ENCODE data around the gene PPP2R3B. TPM values are rescaled to one million over a fixed set of nuclear protein-coding genes. Genes with fewer than 3 reads are reported as not detected.
"Not testable (repeated sequence)": the region's sequence is repeated elsewhere in the genome, so short reads cannot be mapped to it uniquely, and the experiment has no call there.

The PPP2R3B gene
- total RNA-seq, 1 experiment from 2014 or later: 130 TPM

DNA sequence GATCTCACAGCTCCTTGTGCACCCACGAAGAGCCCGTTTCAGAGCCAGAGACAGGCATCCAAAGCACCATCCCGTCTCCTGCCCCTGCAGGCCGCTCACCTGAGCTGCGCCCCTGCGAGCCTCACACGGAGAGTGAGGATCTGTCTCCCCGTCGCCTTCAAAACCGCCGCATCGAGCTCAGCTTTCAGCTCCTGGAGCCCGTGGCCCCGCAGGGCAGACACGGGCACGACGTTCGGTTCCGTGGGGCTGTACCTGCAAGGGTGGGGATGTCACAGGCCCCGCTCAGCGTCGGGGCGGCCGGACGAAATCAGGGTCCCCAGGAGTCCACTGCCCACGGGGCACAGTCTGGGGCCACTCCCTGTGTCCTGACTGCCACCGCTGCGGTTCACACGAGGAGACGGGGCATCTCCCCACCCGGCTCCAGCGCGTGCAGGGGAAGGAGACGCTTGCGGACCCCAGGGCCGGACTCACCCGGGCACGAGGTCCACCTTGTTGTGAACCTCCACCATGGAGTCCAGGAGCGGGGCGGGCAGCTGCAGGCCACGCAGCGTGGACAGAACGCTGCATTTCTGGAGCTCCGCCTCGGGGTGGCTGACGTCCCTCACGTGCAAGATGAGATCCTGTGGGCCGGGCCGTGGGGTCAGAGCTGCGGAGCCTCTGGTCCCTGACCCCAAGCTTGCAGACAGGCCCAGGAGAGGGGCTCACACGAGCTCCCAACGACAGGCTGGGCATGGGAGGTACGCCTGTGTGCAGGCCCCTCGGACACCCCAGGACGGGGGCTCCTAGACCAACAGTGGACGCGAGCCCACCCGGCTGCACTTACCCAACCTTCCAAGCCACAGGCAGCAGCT is 79.2 kb downstream of the PPP2R3B start:
- H3K36me3 Mint-ChIP-seq: peaks cover 61% of the 10 kb centered on the region
- no peak for DNase-seq (ENCODE audit: low spot score)
- H3K4me3 Mint-ChIP-seq: no peak overlapping the region
- no peaks in the 10 kb centered on the region for H3K27me3 Mint-ChIP-seq (ENCODE audit: low read depth)
- CTCF ChIA-PET: no interaction called here
- ATAC-seq: no peak
- no peaks in the 10 kb centered on the region for H3K4me1 Mint-ChIP-seq
- POLR2A ChIA-PET: no interaction called here
- H3K9me3 Mint-ChIP-seq: no peaks in the 10 kb centered on the region; the same call in 1 of the 2 replicates
- no peak overlapping the region for H3K27ac Mint-ChIP-seq
- TF ChIP-seq FOXJ3 (CRISPR knock-in tag; IDR thresholded peaks at IDR 0.05; ENCODE audit: borderline replicate concordance) (no peak), RELA (CRISPR knock-in tag; IDR thresholded peaks at IDR 0.05; ENCODE audit: borderline replicate concordance) (no peak), NFATC4 (CRISPR knock-in tag; IDR thresholded peaks at IDR 0.05) (no peak), ZNF317 (CRISPR knock-in tag; IDR thresholded peaks at IDR 0.05; ENCODE audit: borderline replicate concordance, low read depth) (no peak), SMAD3 (CRISPR knock-in tag; IDR thresholded peaks at IDR 0.05; ENCODE audit: borderline replicate concordance) (no peak), ZNF219 (CRISPR knock-in tag; IDR thresholded peaks at IDR 0.05; ENCODE audit: borderline replicate concordance) (no peak)
- TF ChIP-seq, protein P1, sequence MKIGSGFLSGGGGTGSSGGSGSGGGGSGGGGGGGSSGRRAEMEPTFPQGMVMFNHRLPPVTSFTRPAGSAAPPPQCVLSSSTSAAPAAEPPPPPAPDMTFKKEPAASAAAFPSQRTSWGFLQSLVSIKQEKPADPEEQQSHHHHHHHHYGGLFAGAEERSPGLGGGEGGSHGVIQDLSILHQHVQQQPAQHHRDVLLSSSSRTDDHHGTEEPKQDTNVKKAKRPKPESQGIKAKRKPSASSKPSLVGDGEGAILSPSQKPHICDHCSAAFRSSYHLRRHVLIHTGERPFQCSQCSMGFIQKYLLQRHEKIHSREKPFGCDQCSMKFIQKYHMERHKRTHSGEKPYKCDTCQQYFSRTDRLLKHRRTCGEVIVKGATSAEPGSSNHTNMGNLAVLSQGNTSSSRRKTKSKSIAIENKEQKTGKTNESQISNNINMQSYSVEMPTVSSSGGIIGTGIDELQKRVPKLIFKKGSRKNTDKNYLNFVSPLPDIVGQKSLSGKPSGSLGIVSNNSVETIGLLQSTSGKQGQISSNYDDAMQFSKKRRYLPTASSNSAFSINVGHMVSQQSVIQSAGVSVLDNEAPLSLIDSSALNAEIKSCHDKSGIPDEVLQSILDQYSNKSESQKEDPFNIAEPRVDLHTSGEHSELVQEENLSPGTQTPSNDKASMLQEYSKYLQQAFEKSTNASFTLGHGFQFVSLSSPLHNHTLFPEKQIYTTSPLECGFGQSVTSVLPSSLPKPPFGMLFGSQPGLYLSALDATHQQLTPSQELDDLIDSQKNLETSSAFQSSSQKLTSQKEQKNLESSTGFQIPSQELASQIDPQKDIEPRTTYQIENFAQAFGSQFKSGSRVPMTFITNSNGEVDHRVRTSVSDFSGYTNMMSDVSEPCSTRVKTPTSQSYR (CRISPR knock-in tag; IDR thresholded peaks at IDR 0.05): no peak
- TF ChIP-seq, protein P2, sequence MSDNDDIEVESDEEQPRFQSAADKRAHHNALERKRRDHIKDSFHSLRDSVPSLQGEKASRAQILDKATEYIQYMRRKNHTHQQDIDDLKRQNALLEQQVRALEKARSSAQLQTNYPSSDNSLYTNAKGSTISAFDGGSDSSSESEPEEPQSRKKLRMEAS (CRISPR knock-in tag; IDR thresholded peaks at IDR 0.05): no peak
- TF ChIP-seq, protein P3, sequence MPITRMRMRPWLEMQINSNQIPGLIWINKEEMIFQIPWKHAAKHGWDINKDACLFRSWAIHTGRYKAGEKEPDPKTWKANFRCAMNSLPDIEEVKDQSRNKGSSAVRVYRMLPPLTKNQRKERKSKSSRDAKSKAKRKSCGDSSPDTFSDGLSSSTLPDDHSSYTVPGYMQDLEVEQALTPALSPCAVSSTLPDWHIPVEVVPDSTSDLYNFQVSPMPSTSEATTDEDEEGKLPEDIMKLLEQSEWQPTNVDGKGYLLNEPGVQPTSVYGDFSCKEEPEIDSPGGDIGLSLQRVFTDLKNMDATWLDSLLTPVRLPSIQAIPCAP (CRISPR knock-in tag; IDR thresholded peaks at IDR 0.05): no peak

DNA sequence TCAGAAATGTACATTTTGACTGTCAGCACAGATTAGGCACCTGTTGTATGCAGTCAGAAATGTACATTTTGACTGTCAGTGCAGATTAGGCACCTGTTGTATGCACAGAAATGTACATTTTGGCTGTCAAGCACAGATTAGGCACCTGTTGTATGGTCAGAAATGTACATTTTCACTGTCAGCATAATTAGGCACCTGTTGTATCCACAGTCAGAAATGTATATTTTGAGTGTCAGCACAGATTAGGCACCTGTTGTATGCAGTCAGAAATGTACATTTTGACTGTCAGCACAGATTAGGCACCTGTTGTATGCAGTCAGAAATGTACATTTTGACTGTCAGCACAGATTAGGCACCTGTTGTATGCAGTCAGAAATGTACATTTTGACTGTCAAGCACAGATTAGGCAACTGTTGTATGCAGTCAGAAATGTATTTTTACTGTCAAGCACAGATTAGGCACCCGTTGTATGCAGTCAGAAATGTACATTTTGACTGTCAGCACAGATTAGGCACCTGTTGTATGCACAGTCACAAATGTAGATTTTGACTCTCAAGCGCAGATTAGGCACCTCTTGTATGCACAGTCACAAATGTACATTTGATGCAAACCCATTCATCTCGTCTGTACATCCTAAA is 80.0 kb downstream of the PPP2R3B start:
- ATAC-seq; DNase-seq (ENCODE audit: low spot score); CTCF ChIA-PET: not testable (repeated sequence)

DNA sequence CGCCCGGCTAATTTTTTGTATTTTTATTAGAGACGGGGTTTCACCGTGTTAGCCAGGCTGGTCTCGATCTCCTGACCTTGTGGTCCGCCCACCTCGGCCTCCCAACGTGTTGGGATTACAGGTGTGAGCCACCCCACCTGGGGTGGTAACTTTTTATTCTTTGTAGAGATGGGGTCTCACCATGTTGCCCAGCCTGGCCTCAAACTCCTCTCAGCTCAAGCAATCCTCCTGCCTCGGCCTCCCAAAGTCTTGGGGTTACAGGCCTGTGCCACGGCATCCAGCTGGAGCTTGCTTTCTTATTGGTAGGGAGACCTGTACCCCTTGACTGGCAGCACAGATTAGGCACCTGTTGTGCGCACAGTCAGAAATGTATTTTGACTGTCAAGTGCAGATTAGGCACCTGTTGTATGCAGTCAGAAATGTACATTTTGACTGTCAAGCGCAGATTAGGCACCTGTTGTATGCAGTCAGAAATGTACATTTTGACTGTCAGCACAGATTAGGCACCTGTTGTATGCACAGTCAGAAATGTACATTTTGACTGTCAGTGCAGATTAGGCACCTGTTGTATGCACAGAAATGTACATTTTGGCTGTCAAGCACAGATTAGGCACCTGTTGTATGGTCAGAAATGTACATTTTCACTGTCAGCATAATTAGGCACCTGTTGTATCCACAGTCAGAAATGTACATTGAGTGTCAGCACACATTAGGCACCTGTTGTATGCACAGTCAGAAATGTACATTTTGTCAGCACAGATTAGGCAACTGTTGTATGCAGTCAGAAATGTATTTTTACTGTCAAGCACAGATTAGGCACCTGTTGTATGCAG is 80.7 kb downstream of the PPP2R3B start:
- ATAC-seq; DNase-seq (ENCODE audit: low spot score); H3K4me1 Mint-ChIP-seq; H3K9me3 Mint-ChIP-seq; H3K27me3 Mint-ChIP-seq (ENCODE audit: low read depth); H3K4me3 Mint-ChIP-seq; CTCF ChIA-PET; H3K27ac Mint-ChIP-seq; POLR2A ChIA-PET: not testable (repeated sequence)
- TF ChIP-seq ZNF121 (CRISPR knock-in tag; IDR thresholded peaks at IDR 0.05) (peak; percentile 50; the same call in 1 of the 2 replicates), GTF2I (CRISPR knock-in tag; conservative IDR thresholded peaks at IDR 0.05) (peak; percentile 74; the same call in 1 of the 2 replicates), NFATC4 (CRISPR knock-in tag; IDR thresholded peaks at IDR 0.05) (0 out of 2 replicates have a peak, but pooled peaks have one; percentile 21)
- H3K36me3 Mint-ChIP-seq: peaks cover 68% of the 10 kb centered on the region

More for the DNA sequence above, 80.0 kb downstream of the PPP2R3B start:
- H3K27me3 Mint-ChIP-seq (ENCODE audit: low read depth); H3K4me3 Mint-ChIP-seq; H3K9me3 Mint-ChIP-seq; POLR2A ChIA-PET; H3K4me1 Mint-ChIP-seq; H3K27ac Mint-ChIP-seq: not testable (repeated sequence)
- H3K36me3 Mint-ChIP-seq: peaks cover 63% of the 10 kb centered on the region

DNA sequence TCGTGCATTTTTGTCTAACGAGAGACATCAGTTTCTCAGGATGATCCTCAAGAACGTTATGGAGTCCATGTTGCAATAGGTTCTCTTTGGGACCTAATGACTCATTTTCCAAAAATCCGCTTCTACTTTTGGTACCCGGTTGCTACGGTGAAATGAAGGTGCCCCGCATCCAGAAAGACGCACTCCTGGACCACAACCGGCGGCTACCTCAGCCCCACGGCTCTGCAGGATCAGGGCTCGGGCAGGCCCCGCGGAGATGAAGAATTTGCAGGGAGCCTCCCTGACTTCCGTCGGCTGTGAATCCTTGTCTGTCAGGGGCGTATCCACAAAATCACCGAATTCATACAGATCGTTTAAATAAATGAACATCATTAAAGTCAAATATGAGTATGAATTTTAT is 83.7 kb downstream of the PPP2R3B start:
- ATAC-seq (no peak), DNase-seq (ENCODE audit: low spot score) (no peak)
- Mint-ChIP-seq H3K9me3 (no peaks in the 10 kb centered on the region; the same call in 1 of the 2 replicates), H3K27me3 (ENCODE audit: low read depth) (no peaks in the 10 kb centered on the region), H3K36me3 (peaks cover 74% of the 10 kb centered on the region), H3K4me3 (no peak overlapping the region), H3K27ac (no peak overlapping the region), H3K4me1 (no peaks in the 10 kb centered on the region)
- ChIA-PET CTCF (no interaction called here), POLR2A (no interaction called here)
- TF ChIP-seq SMAD3 (CRISPR knock-in tag; IDR thresholded peaks at IDR 0.05; ENCODE audit: borderline replicate concordance) (no peak), ETV6 (CRISPR knock-in tag; IDR thresholded peaks at IDR 0.05) (no peak), FOXJ3 (CRISPR knock-in tag; IDR thresholded peaks at IDR 0.05; ENCODE audit: borderline replicate concordance) (no peak)
- TF ChIP-seq, protein P4, sequence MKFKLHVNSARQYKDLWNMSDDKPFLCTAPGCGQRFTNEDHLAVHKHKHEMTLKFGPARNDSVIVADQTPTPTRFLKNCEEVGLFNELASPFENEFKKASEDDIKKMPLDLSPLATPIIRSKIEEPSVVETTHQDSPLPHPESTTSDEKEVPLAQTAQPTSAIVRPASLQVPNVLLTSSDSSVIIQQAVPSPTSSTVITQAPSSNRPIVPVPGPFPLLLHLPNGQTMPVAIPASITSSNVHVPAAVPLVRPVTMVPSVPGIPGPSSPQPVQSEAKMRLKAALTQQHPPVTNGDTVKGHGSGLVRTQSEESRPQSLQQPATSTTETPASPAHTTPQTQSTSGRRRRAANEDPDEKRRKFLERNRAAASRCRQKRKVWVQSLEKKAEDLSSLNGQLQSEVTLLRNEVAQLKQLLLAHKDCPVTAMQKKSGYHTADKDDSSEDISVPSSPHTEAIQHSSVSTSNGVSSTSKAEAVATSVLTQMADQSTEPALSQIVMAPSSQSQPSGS (CRISPR knock-in tag; IDR thresholded peaks at IDR 0.05; ENCODE audit: borderline replicate concordance, low read depth): no peak
